Measurements from ENCODE around the gene LRRC7.

GRCh38 chr1:70066711-70067110 is 499.0 kb downstream of the LRRC7 start:
- TF ChIP-seq CTCF (IDR thresholded peaks at IDR 0.05) (no peak), POLR2A (IDR thresholded peaks at IDR 0.05) (no peak)
